K562 (cell line): ENCODE data around the gene GPD1L.

Source experiments
- EZH2 ChIP-seq: IDR thresholded peaks from 2 replicates; pipeline ENCODE4 v1.6.1; 2012; ENCODE audit warnings: low read depth, mild to moderate bottlenecking, inconsistent platforms, low read length, borderline replicate concordance
- FOXK2 ChIP-seq, 2 experiments: fragments of 450-650 bp; IDR thresholded peaks in 1 of 2; conservative IDR thresholded peaks in 1 of 2; 2 replicates each; pipeline ENCODE4 v1.6.1; 2016; ENCODE audit warnings: low read depth in 2 of 2, mild to moderate bottlenecking in 1 of 2
- MXI1 ChIP-seq: IDR thresholded peaks from 2 replicates; pipeline ENCODE4 v1.6.1; 2011; ENCODE audit warnings: low read depth, mild to moderate bottlenecking, improper control_type of control experiment, low read length
- POLR2A ChIP-seq: fragments of 450-650 bp; conservative IDR thresholded peaks from 2 replicates; pipeline ENCODE4 v1.6.1; 2016
- TBL1XR1 ChIP-seq, 2 experiments: IDR thresholded peaks; 2 replicates each; pipeline ENCODE4 v1.6.1; 2012; ENCODE audit warnings: improper control_type of control experiment in 2 of 2, low read length in 2 of 2, mild to moderate bottlenecking in 1 of 2
- U2AF1 ChIP-seq: fragments of 200-400 bp; formaldehyde crosslinking; optimal IDR thresholded peaks from 2 replicates; pipeline ENCODE3; 2017; ENCODE audit warnings: mild to moderate bottlenecking, low read depth, low read length, moderate library complexity
- TF ChIP-seq, protein P1 (sequence below): sonication (generic); formaldehyde crosslinking; IDR thresholded peaks from 2 replicates; pipeline ENCODE4 v1.5.0; 2020; ENCODE audit warnings: missing genetic modification reagents

DNA sequence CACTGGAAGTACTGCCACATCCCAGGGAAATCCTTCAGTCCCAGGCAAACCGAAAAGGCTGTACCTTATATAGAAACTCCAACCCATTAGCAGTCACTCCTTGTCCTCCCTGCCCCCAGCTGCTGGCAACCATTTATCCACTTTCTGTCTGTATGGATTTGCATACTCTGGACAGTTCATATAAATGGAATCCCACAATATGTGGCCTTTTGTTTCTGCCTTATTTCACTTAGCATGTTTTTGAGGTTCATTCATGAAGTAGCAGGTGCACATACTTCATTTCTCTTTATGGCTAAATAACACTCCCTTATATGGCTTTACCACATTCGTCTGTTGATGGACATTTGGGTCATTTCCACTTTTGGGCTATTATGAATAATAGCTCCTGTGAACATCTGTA, 80.5 kb downstream of the GPD1L start:
- TF ChIP-seq EZH2: no peak
- TF ChIP-seq U2AF1: no peak
- TF ChIP-seq, protein P1, sequence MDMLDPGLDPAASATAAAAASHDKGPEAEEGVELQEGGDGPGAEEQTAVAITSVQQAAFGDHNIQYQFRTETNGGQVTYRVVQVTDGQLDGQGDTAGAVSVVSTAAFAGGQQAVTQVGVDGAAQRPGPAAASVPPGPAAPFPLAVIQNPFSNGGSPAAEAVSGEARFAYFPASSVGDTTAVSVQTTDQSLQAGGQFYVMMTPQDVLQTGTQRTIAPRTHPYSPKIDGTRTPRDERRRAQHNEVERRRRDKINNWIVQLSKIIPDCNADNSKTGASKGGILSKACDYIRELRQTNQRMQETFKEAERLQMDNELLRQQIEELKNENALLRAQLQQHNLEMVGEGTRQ (CRISPR knock-in tag): no peak
- TF ChIP-seq MXI1: no peak
- no peak for TF ChIP-seq FOXK2 (conservative IDR thresholded peaks at IDR 0.05 in 1 of 2, IDR thresholded peaks at IDR 0.05 in 1 of 2; ENCODE audit: low read depth in 2 of 2)
- TF ChIP-seq TBL1XR1 (IDR thresholded peaks at IDR 0.05; ENCODE audit: low read length in 2 of 2): no peak
- no peak for TF ChIP-seq POLR2A
